Measurements from ENCODE around the gene NGB. TPM values are rescaled to one million over a fixed set of nuclear protein-coding genes. Genes with fewer than 3 reads are reported as not detected.

NGB gene
- total RNA-seq, 1 donor from 2014 or later: not detected

GRCh38 chr14:77249286-77249685 lies 21.7 kb downstream of the NGB start:
- no peaks in the 10 kb centered on the region for H3K9me3 Mint-ChIP-seq
- H3K27ac Mint-ChIP-seq: no peak overlapping the region
- no peaks in the 10 kb centered on the region for H3K4me1 Mint-ChIP-seq (ENCODE audit: unreplicated experiment)
- H3K36me3 Mint-ChIP-seq: no peaks in the 10 kb centered on the region
- TF ChIP-seq, protein P1, sequence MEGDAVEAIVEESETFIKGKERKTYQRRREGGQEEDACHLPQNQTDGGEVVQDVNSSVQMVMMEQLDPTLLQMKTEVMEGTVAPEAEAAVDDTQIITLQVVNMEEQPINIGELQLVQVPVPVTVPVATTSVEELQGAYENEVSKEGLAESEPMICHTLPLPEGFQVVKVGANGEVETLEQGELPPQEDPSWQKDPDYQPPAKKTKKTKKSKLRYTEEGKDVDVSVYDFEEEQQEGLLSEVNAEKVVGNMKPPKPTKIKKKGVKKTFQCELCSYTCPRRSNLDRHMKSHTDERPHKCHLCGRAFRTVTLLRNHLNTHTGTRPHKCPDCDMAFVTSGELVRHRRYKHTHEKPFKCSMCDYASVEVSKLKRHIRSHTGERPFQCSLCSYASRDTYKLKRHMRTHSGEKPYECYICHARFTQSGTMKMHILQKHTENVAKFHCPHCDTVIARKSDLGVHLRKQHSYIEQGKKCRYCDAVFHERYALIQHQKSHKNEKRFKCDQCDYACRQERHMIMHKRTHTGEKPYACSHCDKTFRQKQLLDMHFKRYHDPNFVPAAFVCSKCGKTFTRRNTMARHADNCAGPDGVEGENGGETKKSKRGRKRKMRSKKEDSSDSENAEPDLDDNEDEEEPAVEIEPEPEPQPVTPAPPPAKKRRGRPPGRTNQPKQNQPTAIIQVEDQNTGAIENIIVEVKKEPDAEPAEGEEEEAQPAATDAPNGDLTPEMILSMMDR (conservative IDR thresholded peaks at IDR 0.05): no peak
- no peak overlapping the region for H3K4me3 Mint-ChIP-seq
- no peak for DNase-seq (ENCODE audit: extremely low spot score, unreplicated experiment)
- H3K27me3 Mint-ChIP-seq: peaks cover 6% of the 10 kb centered on the region

- no peaks in the 10 kb centered on the region for H3K9me3 Mint-ChIP-seq
- no peak for DNase-seq (ENCODE audit: extremely low spot score, unreplicated experiment)
- no peaks in the 10 kb centered on the region for H3K4me1 Mint-ChIP-seq (ENCODE audit: unreplicated experiment)
- TF ChIP-seq, protein P1 (conservative IDR thresholded peaks at IDR 0.05): no peak
- H3K36me3 Mint-ChIP-seq: no peaks in the 10 kb centered on the region
- H3K27me3 Mint-ChIP-seq: peaks cover 3% of the 10 kb centered on the region
- H3K27ac Mint-ChIP-seq: no peak overlapping the region
- H3K4me3 Mint-ChIP-seq: no peak overlapping the region
Observed at GRCh38 chr14:77248666-77249065, 22.3 kb downstream of the NGB start.

- Mint-ChIP-seq H3K27me3 (peaks cover 3% of the 10 kb centered on the region), H3K9me3 (no peaks in the 10 kb centered on the region), H3K27ac (no peak overlapping the region), H3K4me3 (no peak overlapping the region), H3K36me3 (no peaks in the 10 kb centered on the region), H3K4me1 (ENCODE audit: unreplicated experiment) (no peaks in the 10 kb centered on the region)
- TF ChIP-seq, protein P1 (conservative IDR thresholded peaks at IDR 0.05): no peak
- DNase-seq (ENCODE audit: extremely low spot score, unreplicated experiment): no peak
Observed at GRCh38 chr14:77246784-77247183, 24.2 kb downstream of the NGB start.

GRCh38 chr14:77245820-77246219 lies 25.2 kb downstream of the NGB start:
- no peak for DNase-seq (ENCODE audit: extremely low spot score, unreplicated experiment)
- no peak overlapping the region for H3K4me3 Mint-ChIP-seq
- H3K9me3 Mint-ChIP-seq: no peaks in the 10 kb centered on the region
- peaks cover 3% of the 10 kb centered on the region for H3K27me3 Mint-ChIP-seq
- no peak overlapping the region for H3K27ac Mint-ChIP-seq
- H3K4me1 Mint-ChIP-seq (ENCODE audit: unreplicated experiment): no peaks in the 10 kb centered on the region
- TF ChIP-seq, protein P1 (conservative IDR thresholded peaks at IDR 0.05): peak; percentile 31
- H3K36me3 Mint-ChIP-seq: no peaks in the 10 kb centered on the region

- Mint-ChIP-seq H3K27ac (no peak overlapping the region), H3K9me3 (no peaks in the 10 kb centered on the region), H3K27me3 (peaks cover 3% of the 10 kb centered on the region), H3K4me1 (ENCODE audit: unreplicated experiment) (no peaks in the 10 kb centered on the region), H3K4me3 (no peak overlapping the region), H3K36me3 (no peaks in the 10 kb centered on the region)
- no peak for DNase-seq (ENCODE audit: extremely low spot score, unreplicated experiment)
- TF ChIP-seq, protein P1 (conservative IDR thresholded peaks at IDR 0.05): no peak
Observed at GRCh38 chr14:77243853-77244252, 27.2 kb downstream of the NGB start.

DNA sequence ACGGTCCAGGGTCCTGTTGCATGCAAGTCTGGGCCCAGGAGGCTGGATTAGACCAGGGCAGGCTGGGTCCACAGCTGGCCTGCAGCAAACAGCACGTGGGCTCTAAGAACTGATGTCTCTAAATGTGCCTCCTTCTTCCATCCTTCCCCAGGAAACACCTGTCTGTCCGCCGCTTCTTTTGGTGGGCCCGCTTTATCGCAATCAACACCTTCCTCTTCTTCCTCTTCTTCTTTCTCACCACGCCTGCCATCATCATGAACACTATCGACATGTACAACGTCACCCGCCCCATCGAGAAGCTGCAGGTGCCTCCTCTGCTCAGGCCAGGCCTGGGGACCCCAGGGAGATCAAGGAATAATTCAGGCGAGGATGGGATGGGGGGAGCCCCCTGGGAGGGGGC lies 28.3 kb downstream of the NGB start:
- H3K27me3 Mint-ChIP-seq: no peaks in the 10 kb centered on the region
- DNase-seq (ENCODE audit: extremely low spot score, unreplicated experiment): no peak
- H3K36me3 Mint-ChIP-seq: no peaks in the 10 kb centered on the region
- H3K4me1 Mint-ChIP-seq (ENCODE audit: unreplicated experiment): no peaks in the 10 kb centered on the region
- H3K4me3 Mint-ChIP-seq: no peak overlapping the region
- TF ChIP-seq, protein P1 (conservative IDR thresholded peaks at IDR 0.05): no peak
- no peaks in the 10 kb centered on the region for H3K9me3 Mint-ChIP-seq
- no peak overlapping the region for H3K27ac Mint-ChIP-seq

All from type B pancreatic cell (in vitro differentiated cells).